GM19099 (cell line): ENCODE results near the gene GALNT2.

Source experiments
- POLR2A ChIP-seq: IDR thresholded peaks from 3 replicates; pipeline ENCODE4 v1.6.1; 2011; ENCODE audit warnings: low read depth; ENCODE audit not compliant: insufficient read length; ENCODE audit errors: extremely low read depth

The GALNT2 gene

GRCh38 chr1:230077436-230078213 is 10.6 kb downstream of the GALNT2 start:
- no peak for TF ChIP-seq POLR2A

- no peak for TF ChIP-seq POLR2A
These were observed 12.4 kb downstream of the GALNT2 start for GRCh38 chr1:230079199-230080024.

- TF ChIP-seq POLR2A: no peak
These were observed 13.8 kb downstream of the GALNT2 start for GRCh38 chr1:230080822-230081221.

- no peak for TF ChIP-seq POLR2A
These were observed 14.7 kb downstream of the GALNT2 start for GRCh38 chr1:230081751-230082150.

GRCh38 chr1:230082211-230082610 is 15.2 kb downstream of the GALNT2 start:
- no peak for TF ChIP-seq POLR2A

GRCh38 chr1:230083053-230083452 is 16.0 kb downstream of the GALNT2 start:
- no peak for TF ChIP-seq POLR2A

- TF ChIP-seq POLR2A: no peak
These were observed 16.8 kb downstream of the GALNT2 start for GRCh38 chr1:230083746-230084407.

GRCh38 chr1:230084408-230085177 is 17.6 kb downstream of the GALNT2 start:
- no peak for TF ChIP-seq POLR2A

GRCh38 chr1:230085178-230085515 is 18.1 kb downstream of the GALNT2 start:
- TF ChIP-seq POLR2A: no peak

GRCh38 chr1:230086151-230086550 is 19.1 kb downstream of the GALNT2 start:
- TF ChIP-seq POLR2A: no peak

GRCh38 chr1:230087028-230087716 is 20.1 kb downstream of the GALNT2 start:
- TF ChIP-seq POLR2A: no peak

GRCh38 chr1:230087717-230088105 is 20.7 kb downstream of the GALNT2 start:
- TF ChIP-seq POLR2A: no peak

GRCh38 chr1:230090194-230090711 is 23.2 kb downstream of the GALNT2 start:
- TF ChIP-seq POLR2A: no peak
